Lower lobe of right lung (tissue), 2 donors: ENCODE results near the gene NUP42. TPM values are rescaled to one million over a fixed set of nuclear protein-coding genes. Genes with fewer than 3 reads are reported as not detected.
"Not testable (repeated sequence)": the region's sequence is repeated elsewhere in the genome, so short reads cannot be mapped to it uniquely, and the experiment has no call there.

Experiments
- ATAC-seq, 2 donors: fragments of 200-7000 bp; cut with Tn5 transposase; one replicate each; pipeline ENCODE4 v1.9.1; 2020 to 2022; ENCODE audit warnings: mild to moderate bottlenecking in 2 of 2, moderate library complexity in 2 of 2
- DNase-seq: peaks from one replicate; pipeline ENCODE4 v3.0.0-alpha.2; 2020
- H3K27ac ChIP-seq: fragments of 200-600 bp; one replicate; pipeline ENCODE4 v1.8.0; 2022
- H3K27me3 ChIP-seq: fragments of 200-600 bp; one replicate; pipeline ENCODE4 v1.8.0; 2022; ENCODE audit warnings: low read depth
- H3K36me3 ChIP-seq: fragments of 200-600 bp; one replicate; pipeline ENCODE4 v1.8.0; 2022; ENCODE audit warnings: mild to moderate bottlenecking
- H3K4me1 ChIP-seq: fragments of 200-600 bp; one replicate; pipeline ENCODE4 v1.8.0; 2022
- H3K4me3 ChIP-seq: fragments of 200-600 bp; one replicate; pipeline ENCODE4 v1.8.0; 2022; ENCODE audit warnings: mild to moderate bottlenecking
- H3K9me3 ChIP-seq: fragments of 200-600 bp; one replicate; pipeline ENCODE4 v1.8.0; 2022
- intact Hi-C: fragments of 100-400 bp; cut with DNase I; formaldehyde crosslinking; loops from one replicate; pipeline ENCODE4 v1.11.0; 2022
- total RNA-seq: library from RNA; stranded (reverse); fragmentation: NEBNext Ultra II Directional; extraction: Animal tissue kit (Norgen Biotek cat#: 25700); gene quantifications from one replicate; pipeline ENCODE4 v1.2.1, GENCODE V29; 2021
- TF ChIP-seq, protein P1 (sequence below): fragments of 200-600 bp; IDR thresholded peaks from one replicate; pipeline ENCODE4 v1.8.0; 2022; ENCODE audit warnings: antibody characterized with exemption, mild to moderate bottlenecking
- donor health status: DM: no; HTN: yes; CAD: no; lungs with severe emphysema.

The NUP42 gene
- total RNA-seq, 1 donor from 2014 or later: 32.7 TPM

GRCh38 chr7:23185980-23186379 is 4.1 kb downstream of the NUP42 start:
- H3K4me1 ChIP-seq: peaks cover 22% of the 10 kb centered on the region
- no peak for ATAC-seq
- DNase-seq: no peak
- TF ChIP-seq, protein P1, sequence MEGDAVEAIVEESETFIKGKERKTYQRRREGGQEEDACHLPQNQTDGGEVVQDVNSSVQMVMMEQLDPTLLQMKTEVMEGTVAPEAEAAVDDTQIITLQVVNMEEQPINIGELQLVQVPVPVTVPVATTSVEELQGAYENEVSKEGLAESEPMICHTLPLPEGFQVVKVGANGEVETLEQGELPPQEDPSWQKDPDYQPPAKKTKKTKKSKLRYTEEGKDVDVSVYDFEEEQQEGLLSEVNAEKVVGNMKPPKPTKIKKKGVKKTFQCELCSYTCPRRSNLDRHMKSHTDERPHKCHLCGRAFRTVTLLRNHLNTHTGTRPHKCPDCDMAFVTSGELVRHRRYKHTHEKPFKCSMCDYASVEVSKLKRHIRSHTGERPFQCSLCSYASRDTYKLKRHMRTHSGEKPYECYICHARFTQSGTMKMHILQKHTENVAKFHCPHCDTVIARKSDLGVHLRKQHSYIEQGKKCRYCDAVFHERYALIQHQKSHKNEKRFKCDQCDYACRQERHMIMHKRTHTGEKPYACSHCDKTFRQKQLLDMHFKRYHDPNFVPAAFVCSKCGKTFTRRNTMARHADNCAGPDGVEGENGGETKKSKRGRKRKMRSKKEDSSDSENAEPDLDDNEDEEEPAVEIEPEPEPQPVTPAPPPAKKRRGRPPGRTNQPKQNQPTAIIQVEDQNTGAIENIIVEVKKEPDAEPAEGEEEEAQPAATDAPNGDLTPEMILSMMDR: no peak
- H3K4me3 ChIP-seq: no peak overlapping the region
- no peak overlapping the region for H3K27ac ChIP-seq
- no peaks in the 10 kb centered on the region for H3K9me3 ChIP-seq
- intact Hi-C loops: no loop called here
- peaks cover 50% of the 10 kb centered on the region for H3K36me3 ChIP-seq
- H3K27me3 ChIP-seq: no peaks in the 10 kb centered on the region

- Histone ChIP-seq H3K36me3 (peaks cover 71% of the 10 kb centered on the region), H3K27me3 (no peaks in the 10 kb centered on the region), H3K9me3 (no peaks in the 10 kb centered on the region), H3K4me1 (no peaks in the 10 kb centered on the region), H3K4me3 (no peak overlapping the region), H3K27ac (no peak overlapping the region)
- TF ChIP-seq, protein P1: no peak
- intact Hi-C loops: no loop called here
- ATAC-seq (no peak), DNase-seq (no peak)
Observed at GRCh38 chr7:23191022-23191421, 9.2 kb downstream of the NUP42 start.

- H3K36me3 ChIP-seq: peaks cover 64% of the 10 kb centered on the region
- H3K27ac ChIP-seq, H3K27me3 ChIP-seq, DNase-seq, ATAC-seq, H3K9me3 ChIP-seq, H3K4me1 ChIP-seq, H3K4me3 ChIP-seq, intact Hi-C loops: not testable (repeated sequence)
Observed at GRCh38 chr7:23193650-23194227, 11.9 kb downstream of the NUP42 start.

DNA sequence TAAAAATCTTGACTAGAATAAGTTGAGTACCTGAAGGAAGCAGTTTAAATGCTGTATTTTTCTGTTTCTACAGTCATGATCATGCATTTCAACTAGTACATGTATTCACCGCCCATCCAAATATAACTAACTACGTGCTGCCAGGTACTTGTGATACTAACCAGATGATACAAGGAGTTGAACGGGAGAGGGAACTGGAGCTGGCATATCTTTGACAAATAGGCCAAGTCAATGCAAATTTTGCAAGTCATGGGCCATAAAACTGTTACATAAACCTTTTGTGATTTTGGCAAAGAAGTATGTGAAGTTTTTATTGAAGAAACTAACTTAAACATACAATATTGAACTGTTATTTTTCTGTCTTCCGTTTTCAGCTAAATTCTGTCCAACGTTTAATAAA is 14.5 kb downstream of the NUP42 start:
- Histone ChIP-seq H3K27ac (no peak overlapping the region), H3K27me3 (no peaks in the 10 kb centered on the region), H3K36me3 (peaks cover 72% of the 10 kb centered on the region), H3K9me3 (no peaks in the 10 kb centered on the region), H3K4me3 (no peak overlapping the region), H3K4me1 (no peaks in the 10 kb centered on the region)
- TF ChIP-seq, protein P1: no peak
- ATAC-seq (no peak), DNase-seq (no peak)
- intact Hi-C loops: no loop called here

DNA sequence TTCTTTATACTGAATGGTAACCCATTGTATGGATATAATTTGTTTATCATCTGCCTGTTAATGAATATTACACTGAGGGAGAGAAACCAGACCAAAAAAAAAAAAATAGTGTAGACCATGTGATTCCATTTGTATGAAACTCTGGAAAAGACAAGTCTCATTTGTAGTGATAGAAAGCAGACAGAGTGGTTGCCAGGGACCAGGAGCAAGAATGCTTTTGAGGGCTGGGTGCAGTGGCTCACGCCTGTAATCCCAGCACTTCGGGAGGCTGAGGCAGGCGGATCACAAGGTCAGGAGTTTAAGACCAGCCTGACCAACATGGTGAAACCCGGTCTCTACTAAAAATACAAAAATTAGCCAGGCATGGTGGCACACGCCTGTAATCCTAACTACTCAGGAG is 15.9 kb downstream of the NUP42 start:
- H3K27me3 ChIP-seq, H3K27ac ChIP-seq, intact Hi-C loops, DNase-seq, H3K4me3 ChIP-seq, H3K9me3 ChIP-seq, H3K4me1 ChIP-seq, ATAC-seq: not testable (repeated sequence)
- H3K36me3 ChIP-seq: peaks cover 69% of the 10 kb centered on the region

GRCh38 chr7:23200331-23200730 is 18.5 kb downstream of the NUP42 start:
- no peaks in the 10 kb centered on the region for H3K27me3 ChIP-seq
- no peak overlapping the region for H3K4me3 ChIP-seq
- H3K27ac ChIP-seq: no peak overlapping the region
- H3K4me1 ChIP-seq: no peaks in the 10 kb centered on the region
- H3K9me3 ChIP-seq: no peaks in the 10 kb centered on the region
- no peak for ATAC-seq
- intact Hi-C loops: no loop called here
- TF ChIP-seq, protein P1: no peak
- H3K36me3 ChIP-seq: peaks cover 55% of the 10 kb centered on the region
- DNase-seq: no peak
